Coronary artery (tissue), 2 donors: ENCODE results near the gene SNRPA.
"Not testable (repeated sequence)": the region's sequence is repeated elsewhere in the genome, so short reads cannot be mapped to it uniquely, and the experiment has no call there.

Experiments
- DNase-seq: peaks from one replicate; pipeline ENCODE4 v3.0.0-alpha.2; 2017; ENCODE audit warnings: low spot score
- H3K27ac ChIP-seq, 2 donors: fragments of 200-600 bp; sonication (generic); one replicate each; pipeline ENCODE4 v1.5.1; 2016 to 2019
- H3K4me3 ChIP-seq: fragments of 200-600 bp; sonication (generic); 2 replicates; pipeline ENCODE4 v1.5.1; 2016; ENCODE audit warnings: mild to moderate bottlenecking, moderate library complexity
- CTCF ChIP-seq: fragments of 200-600 bp; sonication (generic); IDR thresholded peaks from one replicate; pipeline ENCODE4 v1.5.1; 2019; ENCODE audit warnings: antibody characterized with exemption

The SNRPA gene

GRCh38 chr19:40808497-40808896 is 57.5 kb downstream of the SNRPA start:
- Histone ChIP-seq H3K27ac (peak overlapping the region in 1 of 2 donors; percentile 87), H3K4me3 (no peak overlapping the region)
- no peak for TF ChIP-seq CTCF
- DNase-seq: no peak

- DNase-seq: no peak
- H3K27ac ChIP-seq: peak overlapping the region in 1 of 2 donors; percentile 79
- H3K4me3 ChIP-seq: peak overlapping the region; percentile 64
- no peak for TF ChIP-seq CTCF
Observed at GRCh38 chr19:40809358-40810086, 58.5 kb downstream of the SNRPA start.

GRCh38 chr19:40810160-40810559 is 59.2 kb downstream of the SNRPA start:
- DNase-seq: no peak
- H3K4me3 ChIP-seq: peak overlapping the region; percentile 64
- no peak for TF ChIP-seq CTCF
- peak overlapping the region in 1 of 2 donors; percentile 79 for H3K27ac ChIP-seq

- H3K27ac ChIP-seq: peak overlapping the region in 1 of 2 donors; percentile 79
- peak; percentile 91 for DNase-seq
- peak overlapping the region; percentile 64 for H3K4me3 ChIP-seq
Observed at GRCh38 chr19:40810649-40811408, 59.8 kb downstream of the SNRPA start.

GRCh38 chr19:40811478-40812341 is 60.7 kb downstream of the SNRPA start:
- TF ChIP-seq CTCF: no peak
- Histone ChIP-seq H3K27ac (peak overlapping the region in 1 of 2 donors; percentile 79), H3K4me3 (peak overlapping the region; percentile 64)
- DNase-seq: no peak

- H3K27ac ChIP-seq: peak overlapping the region in 1 of 2 donors; percentile 57
- DNase-seq, H3K4me3 ChIP-seq: not testable (repeated sequence)
Observed at GRCh38 chr19:40812571-40812970, 61.6 kb downstream of the SNRPA start.

GRCh38 chr19:40813182-40813581 is 62.2 kb downstream of the SNRPA start:
- peak overlapping the region; percentile 30 for H3K4me3 ChIP-seq
- H3K27ac ChIP-seq: peak overlapping the region in 1 of 2 donors; percentile 57
- DNase-seq: no peak
- TF ChIP-seq CTCF: no peak
